Amygdala (tissue), 56 donors: Measurements from ENCODE around the gene CGB5.

Experiments used
- DNase-seq, 56 donors: peaks; one replicate each; lab custom pipeline; 2025; lab: John Stamatoyannopoulos, UW

CGB5 gene

DNA sequence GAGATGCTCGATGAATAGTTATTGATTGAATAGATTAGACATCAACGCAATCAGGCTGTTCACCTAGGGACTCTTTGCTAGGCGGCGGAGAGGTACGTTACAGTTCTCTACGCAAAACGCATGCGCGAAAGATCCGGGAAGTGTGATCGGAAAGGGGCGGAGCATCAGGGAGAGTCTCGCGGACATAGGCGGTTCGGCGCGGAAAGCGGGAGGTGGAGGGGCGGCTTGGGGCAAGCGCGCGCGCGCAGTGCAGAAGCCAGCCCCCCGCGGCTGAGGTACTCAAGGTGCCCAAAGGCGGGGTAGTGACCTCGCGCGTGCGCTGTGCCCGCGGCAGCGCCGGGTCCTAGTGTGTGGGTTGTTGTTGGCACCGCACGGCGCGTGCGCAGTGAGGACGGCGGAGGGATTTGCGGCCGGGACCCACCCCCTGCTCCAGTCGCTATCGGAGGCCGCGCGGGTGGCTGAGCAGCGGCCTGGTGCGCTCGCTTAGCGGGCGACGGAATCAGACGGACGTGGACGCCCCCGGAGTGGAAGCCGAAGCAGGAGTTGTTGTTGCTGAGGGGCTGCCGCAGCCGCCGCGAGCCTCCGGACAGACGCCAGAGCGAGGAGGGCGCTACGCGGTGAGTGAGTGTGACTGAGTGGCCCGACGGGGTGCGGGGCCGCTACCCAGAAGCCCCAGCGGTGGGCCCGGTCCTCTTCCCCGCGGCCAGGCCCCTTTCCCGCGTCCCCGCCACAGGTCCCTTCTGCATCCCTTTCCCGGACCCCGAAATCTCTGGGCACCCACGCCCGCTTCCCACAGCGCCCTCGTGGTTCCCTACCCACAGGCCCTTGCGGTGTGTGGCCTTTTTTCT lies 41.6 kb downstream of the CGB5 start, which contains the start of gene SNRNP70:
TSS of gene SNRNP70 (plus strand) at position 432 of the 848 bp plus-strand sequence. CDS start 964 bp downstream, outside the sequence.
- peak; percentile 89 to 100 (median 96) for DNase-seq

DNA sequence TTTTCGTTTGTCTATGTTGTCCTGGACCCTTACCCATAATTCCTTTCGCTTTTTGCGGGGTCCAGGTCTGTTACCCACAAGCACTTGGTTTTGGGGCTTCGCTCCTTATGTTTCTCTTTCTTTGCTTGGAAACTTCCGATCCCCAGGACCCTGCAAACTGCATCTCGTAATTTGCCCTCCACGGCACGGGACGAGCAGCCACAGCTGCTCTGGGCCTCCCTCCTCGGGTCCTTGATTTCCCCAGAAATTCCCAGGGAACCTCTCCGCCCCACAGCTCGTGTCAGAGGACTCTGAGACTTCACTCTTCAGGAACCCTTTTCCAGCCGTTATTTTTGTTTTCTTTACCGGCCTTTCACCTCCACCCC lies 42.2 kb downstream of the CGB5 start:
- peak in 1 of 56 donors; percentile 12 for DNase-seq

DNA sequence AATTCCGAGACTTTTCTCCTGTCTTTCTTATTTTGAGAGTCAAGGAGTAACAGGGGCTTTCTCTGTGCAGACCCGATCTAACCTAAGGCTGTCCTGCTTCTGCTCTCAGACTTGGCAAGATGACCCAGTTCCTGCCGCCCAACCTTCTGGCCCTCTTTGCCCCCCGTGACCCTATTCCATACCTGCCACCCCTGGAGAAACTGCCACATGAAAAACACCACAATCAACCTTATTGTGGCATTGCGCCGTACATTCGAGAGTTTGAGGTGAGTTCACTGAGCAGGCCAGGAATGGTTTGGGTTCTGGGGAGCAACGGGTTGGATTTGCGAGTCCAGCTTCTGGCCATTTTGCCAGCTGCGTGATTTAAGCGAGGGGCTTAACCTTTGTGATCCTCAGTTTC lies 42.6 kb downstream of the CGB5 start:
- no peak for DNase-seq

DNA sequence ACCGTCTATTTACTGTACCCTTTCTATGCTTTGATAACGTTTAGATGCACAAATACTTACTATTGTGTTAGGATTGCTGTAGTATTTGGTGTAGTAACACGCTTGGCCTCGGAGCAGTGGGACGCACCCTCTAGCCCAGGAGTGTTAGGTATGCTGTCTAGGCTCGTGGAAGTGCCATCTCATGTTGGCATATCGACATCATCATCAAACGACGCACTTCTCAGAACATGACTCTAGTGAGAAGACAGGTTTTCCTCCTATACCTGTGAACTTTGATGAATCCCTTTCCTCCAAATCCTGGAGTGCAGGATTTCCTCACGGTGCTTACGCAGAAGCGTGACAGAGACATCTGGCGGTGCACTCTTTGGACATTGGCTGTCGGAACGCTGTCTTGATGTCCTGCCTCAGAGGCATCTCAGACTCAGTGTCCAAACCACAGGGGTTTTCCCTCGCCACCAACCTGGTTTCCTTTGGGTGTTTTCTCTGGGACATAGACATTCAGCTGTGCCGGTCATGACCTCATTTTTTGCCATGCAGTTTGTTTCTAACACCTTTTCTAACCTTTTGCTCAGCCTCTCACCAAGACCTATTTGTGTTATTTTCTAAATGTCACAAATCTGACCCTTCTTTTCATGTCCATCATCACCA lies 47.9 kb downstream of the CGB5 start:
- DNase-seq: no peak

DNA sequence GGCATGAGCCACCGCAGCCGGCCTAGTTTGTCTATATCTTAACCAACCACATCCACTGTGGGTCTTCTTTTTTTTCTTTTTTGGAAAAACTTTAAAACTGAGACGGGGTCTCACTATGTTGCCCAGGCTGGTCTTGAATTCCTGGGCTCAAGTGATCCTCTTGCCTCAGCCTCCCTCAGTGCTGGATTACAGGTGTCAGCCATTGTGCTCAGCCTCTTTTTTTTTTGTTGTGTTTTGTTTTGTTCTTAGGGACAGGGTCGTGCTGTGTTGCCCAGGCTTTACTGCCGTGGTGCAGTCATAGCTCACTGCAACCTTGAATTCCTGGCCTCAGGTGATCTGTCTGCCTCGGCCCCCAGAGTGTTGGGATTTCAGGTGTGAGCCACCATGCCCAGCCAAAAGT lies 49.0 kb downstream of the CGB5 start:
- DNase-seq: no peak
